GM21717 (cell line): ENCODE measurements around the gene SLC25A42.
"Not testable (repeated sequence)": the region's sequence is repeated elsewhere in the genome, so short reads cannot be mapped to it uniquely, and the experiment has no call there.

ENCODE experiments used
- ATAC-seq: cut with Tn5 transposase; IDR thresholded peaks from one replicate; pipeline ENCODE4 v1.9.1; 2021; ENCODE audit warnings: mild to moderate bottlenecking, moderate library complexity; ENCODE audit not compliant: unreplicated experiment

The SLC25A42 gene

GRCh38 chr19:19063183-19064097, at the start of gene SLC25A42:
Gene SLC25A42, plus strand, starts transcription at chr19:19063994. Its CDS starts 32,131 bp downstream, at chr19:19096125.
- ATAC-seq = peak; percentile 82

- no peak for ATAC-seq
Observed at GRCh38 chr19:19021115-19021514, 42.7 kb upstream of the SLC25A42 start.

GRCh38 chr19:19022380-19022961, 41.3 kb upstream of the SLC25A42 start:
- ATAC-seq = no peak

- not testable (repeated sequence) for ATAC-seq
Observed at GRCh38 chr19:19023376-19023775, 40.4 kb upstream of the SLC25A42 start.

GRCh38 chr19:19025861-19026260, 37.9 kb upstream of the SLC25A42 start:
- ATAC-seq = no peak

- ATAC-seq = no peak
Observed at GRCh38 chr19:19026299-19026971, 37.4 kb upstream of the SLC25A42 start.

DNA sequence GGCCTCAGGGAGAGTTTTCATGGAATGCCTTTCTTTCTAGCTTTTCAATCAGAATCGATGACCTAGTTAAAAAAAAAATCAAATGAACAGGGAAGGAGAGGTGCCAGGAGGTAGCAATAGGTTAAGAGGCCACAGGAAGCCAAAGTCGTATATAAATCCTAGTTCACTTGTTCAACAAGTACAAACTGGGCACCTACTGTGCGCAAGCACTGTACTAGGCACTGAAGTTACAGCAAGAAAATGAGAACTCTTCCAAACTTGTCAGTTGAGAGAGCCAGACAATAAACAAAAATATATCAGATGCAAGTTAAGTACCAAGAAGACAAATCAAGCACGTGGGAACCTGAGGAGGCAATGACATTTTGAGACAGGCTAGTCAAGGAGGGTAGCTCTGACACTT, 36.6 kb upstream of the SLC25A42 start:
- no peak for ATAC-seq

DNA sequence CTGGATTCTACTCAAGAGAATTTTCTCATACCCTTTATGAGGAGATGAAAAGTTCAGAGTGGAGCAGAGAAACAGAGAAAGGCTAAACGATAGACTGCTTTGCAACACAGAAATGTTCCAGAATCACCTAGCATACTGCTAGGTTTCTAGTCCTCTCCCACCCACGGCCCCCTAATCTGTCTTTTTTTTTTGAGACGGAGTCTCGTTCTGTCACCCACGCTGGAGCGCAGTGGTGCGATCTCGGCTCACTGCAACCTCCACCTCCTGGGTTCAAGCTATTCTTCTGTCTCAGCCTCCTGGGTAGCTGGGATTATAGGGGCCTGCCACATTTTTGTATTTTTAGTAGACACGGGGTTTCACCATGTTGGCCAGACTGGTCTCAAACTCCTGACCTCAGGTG, 35.3 kb upstream of the SLC25A42 start:
- no peak for ATAC-seq

DNA sequence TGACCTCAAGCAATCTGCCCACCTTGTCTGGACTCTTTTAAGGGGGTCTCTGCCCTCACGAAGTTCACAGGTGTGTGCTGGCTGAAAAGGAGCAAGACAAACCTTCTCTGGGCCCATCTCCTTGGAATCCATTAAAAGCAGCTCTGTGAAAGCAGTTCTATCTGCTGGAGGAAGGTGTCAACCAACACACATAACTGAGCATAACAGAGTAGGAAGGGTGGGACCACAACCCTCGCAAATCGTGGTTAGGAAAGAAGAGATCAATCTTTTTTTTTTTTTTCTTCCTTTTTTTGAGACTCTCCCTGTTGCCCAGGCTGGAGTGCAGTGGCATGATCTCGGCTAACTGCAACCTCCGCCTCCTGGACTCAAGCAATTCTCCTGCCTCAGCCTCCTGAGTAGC, 31.9 kb upstream of the SLC25A42 start:
- ATAC-seq = no peak

DNA sequence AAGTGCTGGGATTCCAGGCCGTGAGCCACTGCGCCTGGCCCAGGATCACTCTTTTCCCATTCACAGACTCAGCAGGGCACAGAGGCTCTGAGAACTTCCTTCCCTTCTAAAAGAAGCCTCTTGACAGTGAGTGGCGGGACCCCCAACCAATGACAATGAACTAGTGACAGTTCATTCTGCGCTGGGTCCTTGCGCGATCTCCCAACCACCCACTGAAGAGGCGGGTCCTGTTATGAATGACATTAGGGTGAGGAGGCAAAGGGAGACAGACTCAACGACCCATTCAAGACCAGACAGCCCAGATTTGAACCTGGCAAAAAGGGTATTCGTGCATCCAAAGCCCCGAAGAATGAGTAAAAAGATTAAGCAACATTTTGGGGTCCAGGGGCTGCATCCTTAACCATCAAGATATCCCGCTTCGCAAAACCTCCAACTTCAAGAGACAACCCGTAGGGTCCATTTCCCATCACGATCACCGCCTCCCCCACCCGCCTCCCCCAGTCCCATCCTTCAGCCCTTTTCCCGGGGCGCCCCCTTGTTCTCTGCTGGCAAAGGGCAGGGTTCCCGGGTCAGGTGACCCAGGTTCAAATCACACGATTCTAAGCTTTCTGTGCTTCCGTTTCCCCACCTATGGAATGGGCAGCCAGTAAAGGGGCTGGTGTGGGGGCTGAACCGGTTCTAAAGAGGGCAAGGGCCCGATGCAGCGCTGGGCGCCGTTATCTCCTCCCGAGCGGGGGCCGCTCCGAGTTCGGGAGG, 31.2 kb upstream of the SLC25A42 start:
- ATAC-seq = no peak

DNA sequence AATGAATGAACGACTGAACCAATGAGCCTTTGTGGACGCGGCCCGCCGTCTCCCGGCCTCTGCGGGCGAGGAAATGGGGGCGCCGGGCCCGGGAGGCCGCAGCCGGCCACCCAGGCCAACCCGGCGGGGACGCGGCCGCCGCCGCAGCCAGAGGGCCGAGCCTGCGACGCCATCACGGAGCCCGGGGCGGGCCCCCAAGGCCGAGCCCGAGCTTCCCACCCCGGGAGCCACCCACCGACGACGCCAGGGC, 30.7 kb upstream of the SLC25A42 start:
- peak; percentile 36 for ATAC-seq

GRCh38 chr19:19033426-19034203, 30.2 kb upstream of the SLC25A42 start, which contains the start of the genes ARMC6 and SUGP2:
Gene ARMC6, plus strand, starts transcription at chr19:19033603. Its CDS starts 607 bp downstream, at chr19:19034210.
Gene SUGP2, minus strand, starts transcription at chr19:19033517. Its CDS starts 2,446 bp downstream, at chr19:19031071.
- ATAC-seq = peak; percentile 61

GRCh38 chr19:19034204-19034624, 29.6 kb upstream of the SLC25A42 start:
- peak; percentile 25 for ATAC-seq

DNA sequence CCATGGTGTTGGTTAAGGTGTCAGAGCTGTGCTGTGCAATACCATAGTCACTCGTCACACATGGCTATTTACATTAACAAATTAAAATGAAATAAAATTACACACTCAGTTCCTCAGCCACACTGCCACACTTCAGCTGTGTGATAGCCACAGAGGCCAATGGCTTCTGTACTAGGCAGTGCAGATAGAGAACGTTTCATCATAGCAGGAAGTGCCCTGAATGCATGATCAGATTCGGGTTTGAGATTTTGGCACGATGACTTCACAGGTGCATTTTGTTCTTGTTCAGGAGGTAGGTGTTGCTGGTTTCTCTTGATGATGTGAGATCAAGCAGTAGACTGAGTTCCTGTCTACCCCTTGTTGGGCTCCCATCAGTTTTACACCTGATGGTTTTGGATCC, 23.9 kb upstream of the SLC25A42 start:
- no peak for ATAC-seq

DNA sequence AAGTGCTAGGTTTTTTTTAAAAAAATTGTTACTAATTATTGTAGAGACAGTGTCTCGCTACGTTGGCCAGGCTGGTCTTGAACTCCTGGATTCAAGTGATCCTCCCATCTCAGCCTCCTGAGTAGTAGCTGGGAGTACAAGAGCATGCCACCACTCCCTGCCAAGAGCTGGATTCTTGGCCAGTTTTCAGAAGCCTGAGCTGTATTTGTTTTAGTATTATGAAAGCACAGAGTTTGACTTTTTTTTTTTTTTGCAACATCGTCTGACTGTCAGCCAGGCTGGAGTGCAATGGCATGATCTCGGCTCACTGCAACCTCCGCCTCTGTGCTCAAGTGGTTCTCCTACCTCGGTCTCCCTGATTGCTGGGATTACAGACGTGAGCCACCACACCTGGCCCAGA, 23.4 kb upstream of the SLC25A42 start:
- ATAC-seq = no peak

DNA sequence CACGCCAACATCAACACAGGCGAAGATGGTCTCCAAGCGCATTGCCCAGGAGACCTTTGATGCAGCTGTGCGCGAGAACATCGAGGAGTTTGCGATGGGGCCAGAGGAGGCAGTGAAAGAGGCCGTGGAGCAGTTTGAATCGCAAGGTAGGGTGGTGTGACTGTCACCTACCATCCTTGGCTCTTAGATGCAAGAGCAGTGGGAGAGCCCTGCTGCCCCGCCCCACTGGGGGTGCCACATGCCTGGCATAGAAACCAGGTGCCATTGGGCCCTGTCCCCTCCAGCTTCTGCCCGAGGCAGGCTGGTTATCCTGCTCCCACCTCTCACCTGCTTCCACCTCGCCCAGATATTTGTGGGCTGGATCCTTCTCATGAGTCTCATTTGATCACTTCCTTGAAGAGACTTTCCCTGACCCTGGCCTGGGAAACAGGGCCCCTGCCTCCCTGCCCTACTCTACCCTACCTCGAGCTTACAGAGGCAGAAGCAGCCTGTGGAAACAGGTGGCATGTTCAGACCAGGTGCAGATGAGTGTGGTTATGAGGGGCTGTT, 21.0 kb upstream of the SLC25A42 start:
- no peak for ATAC-seq

DNA sequence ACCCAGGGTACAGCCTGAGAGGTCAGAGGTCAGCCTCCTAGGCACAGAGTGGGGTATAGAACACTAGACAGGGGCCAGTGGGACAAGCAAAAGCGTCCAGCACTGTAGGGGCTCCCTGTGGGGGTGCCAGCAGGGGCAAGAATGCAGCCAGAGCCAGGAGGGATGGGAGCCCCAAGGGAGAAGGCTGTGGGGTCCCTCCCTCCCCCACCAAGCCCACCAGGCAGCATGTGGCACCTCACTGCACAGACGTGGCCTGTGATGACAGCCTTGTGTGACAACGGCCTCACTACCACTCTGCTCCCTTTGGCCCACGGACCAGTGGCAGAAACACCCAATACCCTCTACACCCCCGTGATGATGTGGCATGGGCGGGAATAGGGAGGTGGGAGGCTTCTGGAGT, 20.3 kb upstream of the SLC25A42 start:
- ATAC-seq = no peak

DNA sequence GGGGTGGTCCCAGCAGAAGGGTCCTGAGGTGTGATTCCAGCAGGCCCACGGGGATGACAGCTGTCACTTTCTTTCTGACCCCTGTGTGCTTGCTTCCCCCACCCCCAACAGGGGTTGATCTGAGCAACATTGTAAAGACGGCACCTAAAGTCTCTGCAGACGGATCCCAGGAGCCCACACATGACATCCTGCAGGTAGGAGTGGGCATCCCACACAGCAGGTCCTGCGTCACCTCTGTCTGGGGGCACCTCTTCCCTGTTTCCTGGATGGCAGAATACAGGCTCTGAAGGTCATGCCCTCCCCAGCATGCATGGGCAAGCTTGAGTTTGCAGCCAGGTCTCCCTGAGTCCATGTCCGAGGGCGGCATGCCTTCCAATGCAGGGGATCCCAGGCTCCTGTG, 19.9 kb upstream of the SLC25A42 start:
- ATAC-seq = no peak

GRCh38 chr19:19049406-19049805, 14.4 kb upstream of the SLC25A42 start:
- ATAC-seq = no peak

DNA sequence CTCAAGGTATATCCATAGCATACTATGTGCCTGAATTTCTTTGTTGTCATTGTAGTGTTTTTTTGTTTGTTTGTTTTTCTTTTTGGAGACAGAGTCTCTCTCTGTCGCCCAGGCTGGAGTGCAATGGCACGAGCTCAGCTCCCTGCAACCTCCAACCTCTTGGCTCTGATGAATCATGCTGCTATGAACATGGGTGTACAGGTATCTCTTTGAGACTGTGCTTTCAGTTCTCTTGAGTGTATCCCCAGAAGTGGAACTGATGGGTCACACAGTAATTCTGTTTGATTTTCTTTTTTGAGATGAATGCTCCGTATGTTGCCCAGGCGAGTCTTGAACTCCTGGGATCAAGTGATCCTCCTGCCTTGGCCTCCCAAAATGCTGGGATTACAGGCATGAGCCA, 13.7 kb upstream of the SLC25A42 start:
- ATAC-seq = no peak
